Left lung (tissue), 10 donors: ENCODE data around the gene ZCCHC7. TPM values are rescaled to one million over a fixed set of nuclear protein-coding genes. Genes with fewer than 3 reads are reported as not detected.
A peak's percentile ranks its signal among the peaks of the same experiment; 100 is the strongest.
"Not testable (repeated sequence)": the region's sequence is repeated elsewhere in the genome, so short reads cannot be mapped to it uniquely, and the experiment has no call there.

Experiments
- ATAC-seq: fragments of 200-7000 bp; cut with Tn5 transposase; one replicate; pipeline ENCODE4 v1.9.1; 2020; ENCODE audit warnings: moderate library complexity
- DNase-seq, 4 donors: peaks; one replicate each; pipeline ENCODE4 v3.0.0-alpha.2; 2013 to 2020
- H3K27ac ChIP-seq, 2 donors: fragments of 200-600 bp; sonication (generic) in 1 of 2; one replicate each; pipeline versions ENCODE4 v1.5.0 to v1.8.0; 2020 to 2021
- H3K27me3 ChIP-seq, 2 donors: fragments of 200-600 bp; sonication (generic) in 1 of 2; one replicate each; pipeline versions ENCODE4 v1.5.0 to v1.8.0; 2020 to 2021
- H3K36me3 ChIP-seq, 2 donors: fragments of 200-600 bp; sonication (generic) in 1 of 2; one replicate each; pipeline versions ENCODE4 v1.5.0 to v1.8.0; 2020 to 2021
- H3K4me1 ChIP-seq, 2 donors: fragments of 200-600 bp; one replicate each; pipeline ENCODE4 v1.8.0; 2021
- H3K4me3 ChIP-seq, 2 donors: fragments of 200-600 bp; sonication (generic) in 1 of 2; one replicate each; pipeline versions ENCODE4 v1.5.0 to v1.8.0; 2020 to 2021; ENCODE audit warnings: mild to moderate bottlenecking in 1 of 2
- H3K9me3 ChIP-seq, 2 donors: fragments of 200-600 bp; sonication (generic) in 1 of 2; one replicate each; pipeline versions ENCODE4 v1.5.0 to v1.8.0; 2020 to 2021
- CTCF ChIP-seq, 2 donors: fragments of 200-600 bp; sonication (generic) in 1 of 2; IDR thresholded peaks; one replicate each; pipeline versions ENCODE4 v1.5.0 to v1.8.0; 2021; ENCODE audit warnings: antibody characterized with exemption in 2 of 2
- intact Hi-C, 2 donors: fragments of 100-400 bp; cut with DNase I; formaldehyde crosslinking; loops; one replicate each; pipeline versions ENCODE4 v1.11.2 to v1.14.2; 2022
- polyA plus RNA-seq, 6 donors: library from polyadenylated mRNA; unstranded; fragments of 120-200 nt; gene quantifications; one replicate each; pipeline ENCODE4 v1.2.1, GENCODE V29; 2013; ENCODE audit not compliant: insufficient read length in 6 of 6
- total RNA-seq, 2 donors: library from RNA; stranded (reverse); fragmentation: NEBNext Ultra II Directional; extraction: Animal tissue kit (Norgen Biotek cat#: 25700); gene quantifications; one replicate each; pipeline ENCODE4 v1.2.1, GENCODE V29; 2021
- donor health status: DM: no; HTN: yes; CAD: no.
- donor health status: DM: no; HTN: no; CAD: no.

The ZCCHC7 gene
- total and polyA plus RNA-seq, 8 donors = 16.0 to 26.0 (median 22.6) TPM

- Histone ChIP-seq H3K9me3 (no peaks in the 10 kb centered on the region), H3K36me3 (peaks cover 0 to 33% of the 10 kb centered on the region in 2 donors), H3K27me3 (no peaks in the 10 kb centered on the region), H3K4me3 (no peak overlapping the region), H3K4me1 (peaks cover 0 to 7% of the 10 kb centered on the region in 2 donors), H3K27ac (no peak overlapping the region)
- intact Hi-C loops = no loop called here
- TF ChIP-seq CTCF (IDR thresholded peaks at IDR 0.05) = no peak
- ATAC-seq (no peak), DNase-seq (no peak)
Measured at GRCh38 chr9:37156781-37157356, 36.5 kb downstream of the ZCCHC7 start.

GRCh38 chr9:37157726-37158377 is 37.5 kb downstream of the ZCCHC7 start:
- TF ChIP-seq CTCF (IDR thresholded peaks at IDR 0.05) = no peak
- ATAC-seq = peak; percentile 22
- intact Hi-C loops = no loop called here

GRCh38 chr9:37163299-37163698 is 42.9 kb downstream of the ZCCHC7 start:
- H3K27ac ChIP-seq = no peak overlapping the region
- no peaks in the 10 kb centered on the region for H3K9me3 ChIP-seq
- H3K27me3 ChIP-seq = no peaks in the 10 kb centered on the region
- peaks cover 0 to 42% of the 10 kb centered on the region in 2 donors for H3K36me3 ChIP-seq
- intact Hi-C loops = no loop called here
- DNase-seq (no peak), ATAC-seq (no peak)
- no peak for TF ChIP-seq CTCF (IDR thresholded peaks at IDR 0.05)
- no peaks in the 10 kb centered on the region for H3K4me1 ChIP-seq
- no peak overlapping the region for H3K4me3 ChIP-seq

More at GRCh38 chr9:37157726-37158377, 37.5 kb downstream of the ZCCHC7 start:
- H3K36me3 ChIP-seq = peaks cover 0 to 37% of the 10 kb centered on the region in 2 donors
- no peak for DNase-seq
- H3K27me3 ChIP-seq = no peaks in the 10 kb centered on the region
- H3K4me3 ChIP-seq = no peak overlapping the region
- H3K9me3 ChIP-seq = no peaks in the 10 kb centered on the region
- H3K4me1 ChIP-seq = peaks cover 0 to 7% of the 10 kb centered on the region in 2 donors
- H3K27ac ChIP-seq = no peak overlapping the region

GRCh38 chr9:37164335-37164734 is 44.0 kb downstream of the ZCCHC7 start:
- DNase-seq, H3K27ac ChIP-seq, H3K27me3 ChIP-seq, H3K4me1 ChIP-seq, ATAC-seq, H3K4me3 ChIP-seq, intact Hi-C loops, H3K9me3 ChIP-seq: not testable (repeated sequence)
- H3K36me3 ChIP-seq = peaks cover 0 to 42% of the 10 kb centered on the region in 2 donors

GRCh38 chr9:37165644-37166043 is 45.3 kb downstream of the ZCCHC7 start:
- ATAC-seq (no peak), DNase-seq (no peak)
- Histone ChIP-seq H3K27me3 (no peaks in the 10 kb centered on the region), H3K36me3 (peaks cover 0 to 34% of the 10 kb centered on the region in 2 donors), H3K4me3 (no peak overlapping the region), H3K27ac (no peak overlapping the region), H3K9me3 (no peaks in the 10 kb centered on the region), H3K4me1 (no peaks in the 10 kb centered on the region)
- intact Hi-C loops = no loop called here
- no peak for TF ChIP-seq CTCF (IDR thresholded peaks at IDR 0.05)
